Osteoblast (primary cell): Measurements from ENCODE around the gene DOCK10. TPM values are rescaled to one million over a fixed set of nuclear protein-coding genes. Genes with fewer than 3 reads are reported as not detected.

Experiments used
- DNase-seq: peaks from one replicate; pipeline ENCODE4 v3.0.0; 2011; ENCODE audit warnings: low spot score, mixed read lengths; ENCODE audit not compliant: insufficient read length; ENCODE audit errors: missing footprints
- H2AFZ ChIP-seq: 2 replicates; pipeline ENCODE4 v1.6.0; 2011; ENCODE audit warnings: mild to moderate bottlenecking, low read length
- H3K27ac ChIP-seq: 2 replicates; pipeline ENCODE4 v1.5.1; 2011; ENCODE audit warnings: mild to moderate bottlenecking, low read depth, low read length, moderate library complexity
- H3K27me3 ChIP-seq: 2 replicates; pipeline ENCODE4 v1.6.0; 2012; ENCODE audit warnings: mild to moderate bottlenecking, control low read depth, inconsistent platforms, low read length, moderate library complexity; ENCODE audit not compliant: insufficient read depth
- H3K36me3 ChIP-seq: 2 replicates; pipeline ENCODE4 v1.5.1; 2011; ENCODE audit warnings: mild to moderate bottlenecking, low read length, control low read depth, moderate library complexity; ENCODE audit not compliant: insufficient read depth
- H3K4me1 ChIP-seq: 2 replicates; pipeline ENCODE4 v1.5.1; 2011; ENCODE audit warnings: mild to moderate bottlenecking, low read length, control low read depth, moderate library complexity; ENCODE audit not compliant: insufficient read depth
- H3K4me2 ChIP-seq: 2 replicates; pipeline ENCODE4 v1.6.0; 2011; ENCODE audit warnings: mild to moderate bottlenecking, low read length; ENCODE audit not compliant: insufficient read depth
- H3K4me3 ChIP-seq: fragments of 200-600 bp; sonication (generic); 3 replicates; pipeline ENCODE4 v1.5.1; 2012; ENCODE audit warnings: mild to moderate bottlenecking, low read length, inconsistent platforms; ENCODE audit not compliant: insufficient read depth
- H3K79me2 ChIP-seq: 2 replicates; pipeline ENCODE4 v1.6.0; 2012; ENCODE audit warnings: mild to moderate bottlenecking, low read length, control low read depth, inconsistent platforms; ENCODE audit not compliant: insufficient read depth
- H3K9me3 ChIP-seq: 2 replicates; pipeline ENCODE4 v1.5.1; 2011; ENCODE audit warnings: low read depth, low read length, control low read depth
- H4K20me1 ChIP-seq: 2 replicates; pipeline ENCODE4 v1.6.0; 2012; ENCODE audit warnings: mild to moderate bottlenecking, low read length, control low read depth; ENCODE audit not compliant: insufficient read depth
- total RNA-seq: library from RNA; depleted of rRNA; stranded (reverse); fragments of >200 nt; gene quantifications from 2 replicates; pipeline ENCODE4 v1.2.3, GENCODE V29; 2012
- TF ChIP-seq, protein P1 (sequence below): IDR thresholded peaks from 2 replicates; pipeline ENCODE4 v1.5.1; 2011; ENCODE audit warnings: mild to moderate bottlenecking, low read depth, low read length, moderate library complexity; ENCODE audit errors: extremely low read depth

The DOCK10 gene
- total RNA-seq, 1 donor, result 33.3 TPM

DNA sequence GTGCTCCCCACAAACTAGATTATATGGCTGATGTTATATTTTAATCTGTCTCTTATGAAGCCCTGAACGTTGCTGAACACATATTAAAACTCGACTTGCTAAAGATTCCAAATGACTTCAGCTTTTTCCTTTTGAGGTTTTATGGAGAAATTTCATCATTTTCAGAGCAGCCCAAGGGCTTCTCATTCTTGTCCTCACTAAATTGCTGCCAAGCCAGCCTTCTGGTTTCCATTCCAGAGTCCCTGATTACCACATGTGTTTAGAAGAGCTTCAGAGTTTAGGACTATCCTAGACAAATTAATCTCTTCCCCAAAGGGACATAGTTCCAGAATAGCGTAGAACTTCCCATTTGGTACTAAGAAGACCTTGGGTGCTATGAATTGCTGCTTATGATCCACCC, 248.3 kb downstream of the DOCK10 start:
- no peaks in the 10 kb centered on the region for H4K20me1 ChIP-seq
- H3K4me2 ChIP-seq, result no peak overlapping the region
- TF ChIP-seq, protein P1, sequence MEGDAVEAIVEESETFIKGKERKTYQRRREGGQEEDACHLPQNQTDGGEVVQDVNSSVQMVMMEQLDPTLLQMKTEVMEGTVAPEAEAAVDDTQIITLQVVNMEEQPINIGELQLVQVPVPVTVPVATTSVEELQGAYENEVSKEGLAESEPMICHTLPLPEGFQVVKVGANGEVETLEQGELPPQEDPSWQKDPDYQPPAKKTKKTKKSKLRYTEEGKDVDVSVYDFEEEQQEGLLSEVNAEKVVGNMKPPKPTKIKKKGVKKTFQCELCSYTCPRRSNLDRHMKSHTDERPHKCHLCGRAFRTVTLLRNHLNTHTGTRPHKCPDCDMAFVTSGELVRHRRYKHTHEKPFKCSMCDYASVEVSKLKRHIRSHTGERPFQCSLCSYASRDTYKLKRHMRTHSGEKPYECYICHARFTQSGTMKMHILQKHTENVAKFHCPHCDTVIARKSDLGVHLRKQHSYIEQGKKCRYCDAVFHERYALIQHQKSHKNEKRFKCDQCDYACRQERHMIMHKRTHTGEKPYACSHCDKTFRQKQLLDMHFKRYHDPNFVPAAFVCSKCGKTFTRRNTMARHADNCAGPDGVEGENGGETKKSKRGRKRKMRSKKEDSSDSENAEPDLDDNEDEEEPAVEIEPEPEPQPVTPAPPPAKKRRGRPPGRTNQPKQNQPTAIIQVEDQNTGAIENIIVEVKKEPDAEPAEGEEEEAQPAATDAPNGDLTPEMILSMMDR, result no peak
- H3K27ac ChIP-seq, result peak overlapping the region; percentile 13
- H2AFZ ChIP-seq, result no peak overlapping the region
- H3K79me2 ChIP-seq, result no peaks in the 10 kb centered on the region
- H3K27me3 ChIP-seq, result no peaks in the 10 kb centered on the region
- no peak for DNase-seq
- H3K4me3 ChIP-seq, result no peak overlapping the region
- H3K9me3 ChIP-seq, result no peaks in the 10 kb centered on the region
- peaks cover 84% of the 10 kb centered on the region for H3K36me3 ChIP-seq
- no peaks in the 10 kb centered on the region for H3K4me1 ChIP-seq

DNA sequence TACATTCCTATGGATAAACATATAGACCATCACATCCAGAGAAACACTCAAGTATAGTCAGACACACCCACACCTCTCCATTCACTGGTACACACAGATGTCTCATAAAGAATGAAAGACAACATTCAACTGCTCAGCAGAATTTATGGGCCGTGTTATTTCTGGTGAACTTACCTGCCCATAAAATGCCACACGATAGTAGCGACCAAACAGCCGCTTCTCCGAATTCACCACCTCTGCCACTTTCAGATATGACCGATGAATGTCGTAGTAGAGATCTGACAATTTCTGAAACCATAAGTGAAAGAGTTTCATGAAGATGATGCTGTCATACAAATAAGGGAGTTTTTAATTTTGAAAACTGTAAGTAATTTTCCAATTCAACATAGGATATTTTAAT, 255.4 kb downstream of the DOCK10 start:
- TF ChIP-seq, protein P1, result no peak

DNA sequence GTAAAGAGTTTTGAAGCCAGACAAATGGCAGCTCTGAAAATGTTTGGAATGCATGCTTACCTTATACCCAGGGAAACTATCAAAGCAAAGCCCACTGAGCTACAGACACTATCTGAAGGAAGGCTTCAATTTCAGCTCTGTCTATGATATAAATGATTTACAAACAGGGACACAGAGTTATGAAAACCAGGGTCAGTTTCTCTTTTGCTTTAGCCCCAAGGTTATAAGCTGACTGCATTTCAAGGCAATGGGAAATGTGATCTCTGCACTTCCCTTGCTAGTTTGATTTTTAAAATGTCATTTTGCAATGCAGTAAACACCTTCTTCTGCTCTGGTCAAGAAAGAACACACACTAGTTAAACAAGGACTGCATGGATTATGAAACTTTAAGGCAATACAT, 260.9 kb downstream of the DOCK10 start:
- H3K36me3 ChIP-seq, result peaks cover 63% of the 10 kb centered on the region
- TF ChIP-seq, protein P1, result no peak

More for the DNA sequence above, 255.4 kb downstream of the DOCK10 start:
- H3K27ac ChIP-seq, result no peak overlapping the region
- no peak for DNase-seq
- no peak overlapping the region for H3K4me3 ChIP-seq
- H3K9me3 ChIP-seq, result no peaks in the 10 kb centered on the region
- no peak overlapping the region for H3K4me2 ChIP-seq
- H3K36me3 ChIP-seq, result peaks cover 88% of the 10 kb centered on the region
- H4K20me1 ChIP-seq, result no peaks in the 10 kb centered on the region
- H2AFZ ChIP-seq, result no peak overlapping the region
- no peaks in the 10 kb centered on the region for H3K4me1 ChIP-seq
- H3K27me3 ChIP-seq, result no peaks in the 10 kb centered on the region
- no peaks in the 10 kb centered on the region for H3K79me2 ChIP-seq

DNA sequence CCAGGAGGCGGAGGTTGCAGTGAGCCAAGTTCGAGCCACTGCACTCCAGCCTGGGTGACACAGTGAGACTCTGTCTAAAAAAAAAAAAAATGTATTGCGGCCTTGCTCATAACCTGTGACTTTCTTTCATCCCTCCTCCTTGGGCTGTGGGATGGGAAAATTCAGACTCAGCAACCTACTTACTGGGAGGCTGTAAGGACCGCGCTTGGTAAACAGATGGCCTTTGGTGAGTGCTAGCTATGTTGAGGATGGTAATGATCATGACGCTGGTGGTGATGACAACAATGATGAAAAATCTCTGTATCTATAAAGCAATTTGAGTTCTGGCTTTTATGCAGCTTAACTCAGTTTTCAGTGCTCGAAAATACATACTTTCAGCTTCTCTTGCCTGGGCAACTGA, 261.4 kb downstream of the DOCK10 start:
- no peak overlapping the region for H3K4me2 ChIP-seq
- H4K20me1 ChIP-seq, result no peaks in the 10 kb centered on the region
- no peak overlapping the region for H3K4me3 ChIP-seq
- peak; percentile 30 for DNase-seq
- TF ChIP-seq, protein P1, result no peak
- no peaks in the 10 kb centered on the region for H3K79me2 ChIP-seq
- no peaks in the 10 kb centered on the region for H3K4me1 ChIP-seq
- H3K36me3 ChIP-seq, result peaks cover 57% of the 10 kb centered on the region
- H3K27ac ChIP-seq, result no peak overlapping the region
- H2AFZ ChIP-seq, result no peak overlapping the region
- no peaks in the 10 kb centered on the region for H3K9me3 ChIP-seq
- H3K27me3 ChIP-seq, result no peaks in the 10 kb centered on the region

More for the DNA sequence above, 260.9 kb downstream of the DOCK10 start:
- H3K79me2 ChIP-seq, result no peaks in the 10 kb centered on the region
- H3K9me3 ChIP-seq, result no peaks in the 10 kb centered on the region
- H2AFZ ChIP-seq, result no peak overlapping the region
- H3K4me3 ChIP-seq, result no peak overlapping the region
- no peaks in the 10 kb centered on the region for H3K27me3 ChIP-seq
- no peak for DNase-seq
- H3K4me1 ChIP-seq, result no peaks in the 10 kb centered on the region
- no peak overlapping the region for H3K27ac ChIP-seq
- no peaks in the 10 kb centered on the region for H4K20me1 ChIP-seq
- H3K4me2 ChIP-seq, result no peak overlapping the region
